DOHH2 (cell line): Measurements from ENCODE around the gene GRM5.

Experiments
- CTCF ChIP-seq: fragments of 200-600 bp; sonication (generic); IDR thresholded peaks from one replicate; pipeline ENCODE4 v1.5.1; 2014; ENCODE audit warnings: antibody characterized with exemption, mild to moderate bottlenecking, low read depth, low read length; ENCODE audit not compliant: poor library complexity, severe bottlenecking
- EZH2phosphoT487 ChIP-seq: fragments of 200-600 bp; sonication (generic); IDR thresholded peaks from 2 replicates; pipeline ENCODE4 v1.6.1; 2017; ENCODE audit warnings: borderline replicate concordance, mild to moderate bottlenecking, antibody characterized with exemption, low read length, moderate library complexity, mixed read lengths

- TF ChIP-seq CTCF: no peak
- no peak for TF ChIP-seq EZH2phosphoT487
Measured at GRCh38 chr11:88508759-88509581, 556.8 kb downstream of the GRM5 start.
